Keratinocyte (primary cell): ENCODE measurements around the gene CASP14. TPM values are rescaled to one million over a fixed set of nuclear protein-coding genes. Genes with fewer than 3 reads are reported as not detected.

Experiments
- DNase-seq: peaks from one replicate; pipeline ENCODE4 v3.0.0-alpha.2; 2011; ENCODE audit warnings: low read depth, missing footprints, low spot score
- FAIRE-seq: peaks from 2 replicates; lab custom pipeline; 2011; peaks lifted over from hg19 to GRCh38; lab: Jason Lieb, UNC
- H2AFZ ChIP-seq: 2 replicates; pipeline ENCODE4 v1.6.0; 2012; ENCODE audit warnings: low read length, control low read depth, inconsistent platforms; ENCODE audit not compliant: control insufficient read depth
- H3K27ac ChIP-seq: 2 replicates; pipeline ENCODE4 v1.5.1; 2011; ENCODE audit warnings: low read length; ENCODE audit not compliant: control insufficient read depth, insufficient read depth
- H3K27me3 ChIP-seq: 3 replicates; pipeline ENCODE4 v1.6.0; 2011; ENCODE audit warnings: low read length; ENCODE audit not compliant: control insufficient read depth, insufficient read depth; ENCODE audit errors: extremely low read depth
- H3K36me3 ChIP-seq, 2 experiments: 2 replicates in 1 of 2; 3 replicates in 1 of 2; pipeline ENCODE4 v1.5.1; 2011; ENCODE audit warnings: low read length in 2 of 2, mild to moderate bottlenecking in 1 of 2; ENCODE audit not compliant: control insufficient read depth in 2 of 2, insufficient read depth in 2 of 2; ENCODE audit errors: extremely low read depth in 1 of 2
- H3K4me1 ChIP-seq: 3 replicates; pipeline ENCODE4 v1.5.1; 2011; ENCODE audit warnings: low read length; ENCODE audit not compliant: control insufficient read depth, insufficient read depth; ENCODE audit errors: extremely low read depth
- H3K4me2 ChIP-seq: 3 replicates; pipeline ENCODE4 v1.6.0; 2011; ENCODE audit warnings: low read depth, low read length; ENCODE audit not compliant: control insufficient read depth, insufficient read depth; ENCODE audit errors: extremely low read depth
- H3K4me3 ChIP-seq, 3 experiments: fragments of 200-600 bp in 1 of 3; sonication (generic) in 1 of 3; 2 replicates in 2 of 3; 3 replicates in 1 of 3; pipeline ENCODE4 v1.5.1; 2011 to 2016; ENCODE audit warnings: low read length in 3 of 3, mild to moderate bottlenecking in 3 of 3, control low read depth in 2 of 3, inconsistent platforms in 1 of 3, low read depth in 1 of 3, mixed read lengths in 1 of 3, mixed run types in 1 of 3, moderate library complexity in 1 of 3; ENCODE audit not compliant: control insufficient read depth in 2 of 3, insufficient read depth in 2 of 3; ENCODE audit errors: extremely low read depth in 1 of 3
- H3K79me2 ChIP-seq: 2 replicates; pipeline ENCODE4 v1.6.0; 2012; ENCODE audit warnings: low read length; ENCODE audit not compliant: control insufficient read depth, insufficient read depth
- H3K9ac ChIP-seq: 3 replicates; pipeline ENCODE4 v1.6.0; 2011; ENCODE audit warnings: low read length; ENCODE audit not compliant: control insufficient read depth, insufficient read depth; ENCODE audit errors: extremely low read depth
- H3K9me1 ChIP-seq: 3 replicates; pipeline ENCODE4 v1.6.0; 2011; ENCODE audit warnings: low read length; ENCODE audit not compliant: control insufficient read depth, insufficient read depth; ENCODE audit errors: extremely low read depth
- H3K9me3 ChIP-seq: 2 replicates; pipeline ENCODE4 v1.5.1; 2012; ENCODE audit warnings: low read depth, low read length; ENCODE audit not compliant: control insufficient read depth
- H4K20me1 ChIP-seq: 3 replicates; pipeline ENCODE4 v1.6.0; 2011; ENCODE audit warnings: low read length; ENCODE audit not compliant: control insufficient read depth, insufficient read depth; ENCODE audit errors: extremely low read depth
- CTCF ChIP-seq, 3 experiments: IDR thresholded peaks in 1 of 3; conservative IDR thresholded peaks in 1 of 3; optimal IDR thresholded peaks in 1 of 3; 2 replicates in 2 of 3; 3 replicates in 1 of 3; pipeline versions ENCODE3 to v1.5.1; 2011; ENCODE audit warnings: low read length in 3 of 3, mild to moderate bottlenecking in 3 of 3, moderate library complexity in 2 of 3, control low read depth in 1 of 3, inconsistent platforms in 1 of 3; ENCODE audit not compliant: insufficient read depth in 2 of 3; ENCODE audit errors: extremely low read depth in 1 of 3
- EZH2 ChIP-seq: IDR thresholded peaks from one replicate; pipeline ENCODE4 v1.6.1; 2012; ENCODE audit warnings: inconsistent platforms, mild to moderate bottlenecking, low read length, moderate library complexity
- dilution Hi-C: fragments of 300-500 bp; cut with MboI; formaldehyde crosslinking; loops from one replicate; pipeline ENCODE4 v1.7.0; 2020; ENCODE audit warnings: low sequenced_read_pairs; ENCODE audit not compliant: extremely low pct_ligation_motif_present
- polyA plus RNA-seq, 5 experiments: library from polyadenylated mRNA; depleted of rRNA in 3 of 5; stranded (reverse) in 3 of 5; stranded (forward) in 1 of 5; unstranded in 1 of 5; fragments of >200 nt; gene quantifications; 1 replicate in 1 of 5; 2 replicates in 3 of 5; 3 replicates in 1 of 5; pipeline versions ENCODE4 v1.2.1 to v1.2.3, GENCODE V29; 2011 to 2012; ENCODE audit warnings: missing spikeins in 2 of 5, low read depth in 1 of 5, low replicate concordance in 1 of 5

CASP14 gene
- polyA plus RNA-seq, 1 donor (not counting 4 experiments of a cell fraction or from before 2014, with no cell fraction given), result 122 TPM

- peak; percentile 75 for FAIRE-seq
- Histone ChIP-seq H3K9ac (no peak overlapping the region), H3K27ac (no peak overlapping the region), H2AFZ (no peak overlapping the region), H3K27me3 (no peaks in the 10 kb centered on the region), H4K20me1 (no peaks in the 10 kb centered on the region), H3K4me3 (no peak overlapping the region), H3K4me2 (no peak overlapping the region), H3K9me3 (no peaks in the 10 kb centered on the region), H3K36me3 (no peaks in the 10 kb centered on the region), H3K4me1 (peaks cover 18% of the 10 kb centered on the region), H3K79me2 (no peaks in the 10 kb centered on the region), H3K9me1 (no peaks in the 10 kb centered on the region)
- no peak for DNase-seq
- no peak for TF ChIP-seq EZH2
- no peak for TF ChIP-seq CTCF (optimal IDR thresholded peaks at IDR 0.05 in 1 of 3, IDR thresholded peaks at IDR 0.05 in 1 of 3, conservative IDR thresholded peaks at IDR 0.05 in 1 of 3; ENCODE audit: extremely low read depth in 1 of 3, insufficient read depth in 2 of 3, low read length in 3 of 3)
- dilution Hi-C loops, result no loop called here
These were observed 11.7 kb upstream of the CASP14 start for GRCh38 chr19:15037586-15037985.

- dilution Hi-C loops, result no loop called here
- DNase-seq, result peak; percentile 59
- Histone ChIP-seq H3K4me3 (peak overlapping the region in 1 of 3 experiments; percentile 27), H3K9me3 (no peaks in the 10 kb centered on the region), H3K36me3 (no peaks in the 10 kb centered on the region), H4K20me1 (no peaks in the 10 kb centered on the region), H3K4me2 (peak overlapping the region; percentile 67), H3K9ac (no peak overlapping the region), H3K4me1 (peaks cover 18% of the 10 kb centered on the region), H3K9me1 (no peaks in the 10 kb centered on the region), H2AFZ (no peak overlapping the region), H3K27ac (no peak overlapping the region), H3K27me3 (no peaks in the 10 kb centered on the region), H3K79me2 (no peaks in the 10 kb centered on the region)
- peak; percentile 93 for FAIRE-seq
- no peak for TF ChIP-seq CTCF (optimal IDR thresholded peaks at IDR 0.05 in 1 of 3, IDR thresholded peaks at IDR 0.05 in 1 of 3, conservative IDR thresholded peaks at IDR 0.05 in 1 of 3; ENCODE audit: extremely low read depth in 1 of 3, insufficient read depth in 2 of 3, low read length in 3 of 3)
- no peak for TF ChIP-seq EZH2
These were observed 11.0 kb upstream of the CASP14 start for GRCh38 chr19:15038294-15038693.
